HepG2 (cell line): Measurements from ENCODE around the gene TNS1. TPM values are rescaled to one million over a fixed set of nuclear protein-coding genes. Genes with fewer than 3 reads are reported as not detected.
A peak's percentile ranks its signal among the peaks of the same experiment; 100 is the strongest.

ENCODE experiments used
- ARID2 ChIP-seq: sonication (generic); formaldehyde crosslinking; IDR thresholded peaks from 2 replicates; pipeline ENCODE4 v1.8.1; 2022; ENCODE audit warnings: mild to moderate bottlenecking, missing genetic modification reagents, borderline replicate concordance
- ARNTL ChIP-seq: sonication (generic); formaldehyde crosslinking; IDR thresholded peaks from 2 replicates; pipeline ENCODE4 v1.4.0; 2020; ENCODE audit warnings: mild to moderate bottlenecking, missing genetic modification reagents
- DR1 ChIP-seq: sonication (generic); formaldehyde crosslinking; IDR thresholded peaks from 2 replicates; pipeline ENCODE4 v1.8.0; 2021; ENCODE audit warnings: mild to moderate bottlenecking, missing genetic modification reagents, inconsistent platforms
- EP300 ChIP-seq, 3 experiments: sonication (generic) in 1 of 3; formaldehyde crosslinking in 1 of 3; IDR thresholded peaks; 2 replicates each; pipeline versions ENCODE4 v1.5.1 to v1.6.1; 2011 to 2020; ENCODE audit warnings: low read depth in 2 of 3, low read length in 2 of 3, borderline replicate concordance in 1 of 3, improper control_type of control experiment in 1 of 3, mild to moderate bottlenecking in 1 of 3, missing genetic modification reagents in 1 of 3, moderate library complexity in 1 of 3
- GATAD2A ChIP-seq: IDR thresholded peaks from 2 replicates; pipeline ENCODE4 v1.6.1; 2016
- KDM5B ChIP-seq: sonication (generic); formaldehyde crosslinking; IDR thresholded peaks from 2 replicates; pipeline ENCODE4 v1.4.0; 2020; ENCODE audit warnings: missing genetic modification reagents, mild to moderate bottlenecking, borderline replicate concordance
- KLF12 ChIP-seq: sonication (generic); formaldehyde crosslinking; IDR thresholded peaks from 2 replicates; pipeline ENCODE4 v1.4.0; 2020; ENCODE audit warnings: missing genetic modification reagents, borderline replicate concordance
- NKX3-1 ChIP-seq: sonication (generic); formaldehyde crosslinking; IDR thresholded peaks from 2 replicates; pipeline ENCODE4 v1.5.0; 2020; ENCODE audit warnings: missing genetic modification reagents
- NR2C2 ChIP-seq: sonication (generic); formaldehyde crosslinking; IDR thresholded peaks from 2 replicates; pipeline ENCODE4 v1.4.0; 2020; ENCODE audit warnings: missing genetic modification reagents, mild to moderate bottlenecking, moderate library complexity, borderline replicate concordance
- PHB2 ChIP-seq: fragments of 450-650 bp; IDR thresholded peaks from 2 replicates; pipeline ENCODE4 v1.6.1; 2018; ENCODE audit not compliant: partially characterized antibody
- PLRG1 ChIP-seq: fragments of 450-650 bp; conservative IDR thresholded peaks from 2 replicates; pipeline ENCODE4 v1.6.1; 2016
- PRDM15 ChIP-seq: sonication (generic); formaldehyde crosslinking; IDR thresholded peaks from 2 replicates; pipeline ENCODE4 v1.4.0; 2020; ENCODE audit warnings: missing genetic modification reagents
- RAD21 ChIP-seq: fragments of 450-650 bp; formaldehyde crosslinking; IDR thresholded peaks from 2 replicates; pipeline ENCODE4 v1.5.0; 2020; ENCODE audit warnings: mild to moderate bottlenecking
- RAD51 ChIP-seq: fragments of 450-650 bp; IDR thresholded peaks from 2 replicates; pipeline ENCODE4 v1.6.1; 2016; ENCODE audit warnings: borderline replicate concordance
- RCOR2 ChIP-seq: IDR thresholded peaks from 2 replicates; pipeline ENCODE4 v1.6.1; 2016; ENCODE audit warnings: missing biosample characterization, missing genetic modification reagents
- SSRP1 ChIP-seq: IDR thresholded peaks from 2 replicates; pipeline ENCODE4 v1.6.1; 2016; ENCODE audit warnings: control low read depth
- XRCC5 ChIP-seq: fragments of 200-400 bp; formaldehyde crosslinking; optimal IDR thresholded peaks from 2 replicates; pipeline ENCODE3; 2017; ENCODE audit warnings: mild to moderate bottlenecking, low read length
- ZNF570 ChIP-seq: sonication (generic); formaldehyde crosslinking; IDR thresholded peaks from 2 replicates; pipeline ENCODE4 v1.4.0; 2020; ENCODE audit warnings: mild to moderate bottlenecking, missing genetic modification reagents, borderline replicate concordance
- ZNF605 ChIP-seq: sonication (generic); formaldehyde crosslinking; IDR thresholded peaks from 2 replicates; pipeline ENCODE4 v1.8.0; 2022; ENCODE audit warnings: mild to moderate bottlenecking, missing genetic modification reagents
- ZNF792 ChIP-seq: IDR thresholded peaks from 2 replicates; pipeline ENCODE4 v1.6.1; 2016
- ZSCAN31 ChIP-seq: sonication (generic); formaldehyde crosslinking; IDR thresholded peaks from 2 replicates; pipeline ENCODE4 v1.5.0; 2020; ENCODE audit warnings: low read depth, mild to moderate bottlenecking, missing genetic modification reagents
- polyA plus RNA-seq, 8 experiments: library from polyadenylated mRNA; depleted of rRNA in 3 of 8; stranded (reverse) in 7 of 8; unstranded in 1 of 8; fragments of >200 nt; fragmentation: Illumina TruSeq in 4 of 8; extraction: Trizol in 4 of 8; gene quantifications; 2 replicates each; pipeline versions ENCODE4 v1.2.1 to v1.2.3, GENCODE V29; 2011 to 2016; ENCODE audit warnings: low read depth in 4 of 8, missing spikeins in 1 of 8, mixed read lengths in 1 of 8; ENCODE audit not compliant: insufficient read depth in 1 of 8
- total RNA-seq, 5 experiments: library from RNA; depleted of rRNA; stranded (reverse); fragments of >200 nt; fragmentation: Illumina TruSeq; extraction: Trizol; gene quantifications; 2 replicates each; pipeline ENCODE4 v1.2.3, GENCODE V29; 2016; ENCODE audit warnings: low read depth in 1 of 5
- TF ChIP-seq, protein P1 (sequence below): sonication (generic); formaldehyde crosslinking; IDR thresholded peaks from 2 replicates; pipeline ENCODE4 v1.5.1; 2020; ENCODE audit warnings: mild to moderate bottlenecking, moderate library complexity, missing genetic modification reagents
- TF ChIP-seq, protein P2 (sequence below): sonication (generic); formaldehyde crosslinking; IDR thresholded peaks from 2 replicates; pipeline ENCODE4 v1.4.0; 2020; ENCODE audit warnings: missing genetic modification reagents

TNS1 gene
- total and polyA plus RNA-seq, 2 of the 13 experiments (the other 11 are each of a cell fraction or from before 2014, with no cell fraction given): 1.9 to 118 TPM

- TF ChIP-seq PRDM15 (no peak), DR1 (CRISPR knock-in tag) (no peak), KDM5B (CRISPR knock-in tag) (peak; percentile 90), NKX3-1 (CRISPR knock-in tag) (peak; percentile 90; the same call in 1 of the 2 replicates), RAD21 (CRISPR knock-in tag) (peak; percentile 49; the same call in 1 of the 2 replicates), ARNTL (peak; percentile 99), ZNF570 (CRISPR knock-in tag) (no peak), ARID2 (CRISPR knock-in tag) (peak; percentile 95), RCOR2 (CRISPR knock-in tag) (peak; percentile 97), XRCC5 (peak; percentile 45), ZNF792 (peak; percentile 98), PHB2 (no peak), NR2C2 (peak; percentile 92), RAD51 (peak; percentile 96), EP300 (IDR thresholded peaks at IDR 0.05; ENCODE audit: low read depth in 2 of 2, low read length in 2 of 2) (peak; percentile 72 to 83), EP300 (CRISPR knock-in tag; IDR thresholded peaks at IDR 0.05; ENCODE audit: borderline replicate concordance) (peak; percentile 87), ZNF605 (peak; percentile 99), SSRP1 (CRISPR knock-in tag) (peak; percentile 89; the same call in 1 of the 2 replicates), ZSCAN31 (CRISPR knock-in tag) (peak; percentile 96), KLF12 (CRISPR knock-in tag) (peak; percentile 35; the same call in 1 of the 2 replicates), PLRG1 (no peak), GATAD2A (CRISPR knock-in tag) (peak; percentile 96)
- TF ChIP-seq, protein P1, sequence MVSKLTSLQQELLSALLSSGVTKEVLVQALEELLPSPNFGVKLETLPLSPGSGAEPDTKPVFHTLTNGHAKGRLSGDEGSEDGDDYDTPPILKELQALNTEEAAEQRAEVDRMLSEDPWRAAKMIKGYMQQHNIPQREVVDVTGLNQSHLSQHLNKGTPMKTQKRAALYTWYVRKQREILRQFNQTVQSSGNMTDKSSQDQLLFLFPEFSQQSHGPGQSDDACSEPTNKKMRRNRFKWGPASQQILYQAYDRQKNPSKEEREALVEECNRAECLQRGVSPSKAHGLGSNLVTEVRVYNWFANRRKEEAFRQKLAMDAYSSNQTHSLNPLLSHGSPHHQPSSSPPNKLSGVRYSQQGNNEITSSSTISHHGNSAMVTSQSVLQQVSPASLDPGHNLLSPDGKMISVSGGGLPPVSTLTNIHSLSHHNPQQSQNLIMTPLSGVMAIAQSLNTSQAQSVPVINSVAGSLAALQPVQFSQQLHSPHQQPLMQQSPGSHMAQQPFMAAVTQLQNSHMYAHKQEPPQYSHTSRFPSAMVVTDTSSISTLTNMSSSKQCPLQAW (CRISPR knock-in tag): peak; percentile 97
- TF ChIP-seq, protein P2, sequence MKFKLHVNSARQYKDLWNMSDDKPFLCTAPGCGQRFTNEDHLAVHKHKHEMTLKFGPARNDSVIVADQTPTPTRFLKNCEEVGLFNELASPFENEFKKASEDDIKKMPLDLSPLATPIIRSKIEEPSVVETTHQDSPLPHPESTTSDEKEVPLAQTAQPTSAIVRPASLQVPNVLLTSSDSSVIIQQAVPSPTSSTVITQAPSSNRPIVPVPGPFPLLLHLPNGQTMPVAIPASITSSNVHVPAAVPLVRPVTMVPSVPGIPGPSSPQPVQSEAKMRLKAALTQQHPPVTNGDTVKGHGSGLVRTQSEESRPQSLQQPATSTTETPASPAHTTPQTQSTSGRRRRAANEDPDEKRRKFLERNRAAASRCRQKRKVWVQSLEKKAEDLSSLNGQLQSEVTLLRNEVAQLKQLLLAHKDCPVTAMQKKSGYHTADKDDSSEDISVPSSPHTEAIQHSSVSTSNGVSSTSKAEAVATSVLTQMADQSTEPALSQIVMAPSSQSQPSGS (CRISPR knock-in tag): peak; percentile 92
Measured at GRCh38 chr2:217902379-217903141, 100.2 kb downstream of the TNS1 start (continued).
